GM23338 (cell line): ENCODE measurements around the gene PPFIA1. TPM values are rescaled to one million over a fixed set of nuclear protein-coding genes. Genes with fewer than 3 reads are reported as not detected.

Experiments used
- ATAC-seq: fragments of 200-7000 bp; cut with Tn5 transposase; 3 replicates; pipeline ENCODE4 v1.9.1; 2020
- DNase-seq: peaks from one replicate; pipeline ENCODE4 v3.0.0-alpha.2; 2015; ENCODE audit warnings: low spot score
- H2AFZ ChIP-seq: fragments of 200-600 bp; sonication (generic); 2 replicates; pipeline ENCODE4 v1.8.0; 2016; ENCODE audit warnings: antibody characterized with exemption, mild to moderate bottlenecking, moderate library complexity
- H3F3A ChIP-seq: fragments of 200-600 bp; sonication (generic); replicated peaks from 2 replicates; pipeline ENCODE4 v1.8.0; 2017; ENCODE audit warnings: antibody characterized with exemption, mixed run types, low read depth
- H3K27ac ChIP-seq: fragments of 200-600 bp; sonication (generic); 2 replicates; pipeline ENCODE4 v1.6.1; 2016; ENCODE audit warnings: low read depth
- H3K27me3 ChIP-seq: fragments of 200-600 bp; sonication (generic); 2 replicates; pipeline ENCODE4 v1.8.0; 2016; ENCODE audit warnings: mild to moderate bottlenecking, mixed run types, moderate library complexity; ENCODE audit not compliant: insufficient read depth
- H3K36me3 ChIP-seq: fragments of 200-600 bp; sonication (generic); 2 replicates; pipeline ENCODE4 v1.8.0; 2016; ENCODE audit warnings: mild to moderate bottlenecking; ENCODE audit not compliant: insufficient read depth
- H3K4me1 ChIP-seq: fragments of 200-600 bp; sonication (generic); 2 replicates; pipeline ENCODE4 v1.8.0; 2016; ENCODE audit warnings: mild to moderate bottlenecking, moderate library complexity; ENCODE audit not compliant: insufficient read depth
- H3K4me2 ChIP-seq: fragments of 200-600 bp; sonication (generic); 2 replicates; pipeline ENCODE4 v1.7.1; 2017; ENCODE audit warnings: mixed run types
- H3K4me3 ChIP-seq: fragments of 200-600 bp; sonication (generic); 2 replicates; pipeline ENCODE4 v1.6.1; 2016; ENCODE audit warnings: mixed run types
- H3K79me2 ChIP-seq: fragments of 200-600 bp; sonication (generic); replicated peaks from 2 replicates; pipeline ENCODE4 v1.8.0; 2017; ENCODE audit warnings: mild to moderate bottlenecking; ENCODE audit not compliant: insufficient read depth
- H3K9me2 ChIP-seq: fragments of 200-600 bp; sonication (generic); 2 replicates; pipeline ENCODE4 v1.8.0; 2017; ENCODE audit not compliant: insufficient read depth
- H4K20me1 ChIP-seq: fragments of 200-600 bp; sonication (generic); replicated peaks from 2 replicates; pipeline ENCODE4 v1.8.0; 2017; ENCODE audit warnings: mild to moderate bottlenecking; ENCODE audit not compliant: insufficient read depth
- H3K27ac Mint-ChIP-seq: 2 replicates; pipeline ENCODE4 v1.8.0; 2020; ENCODE audit warnings: inconsistent platforms, mild to moderate bottlenecking, moderate library complexity, mixed read lengths
- H3K27me3 Mint-ChIP-seq: 3 replicates; pipeline ENCODE4 v1.8.0; 2022; ENCODE audit warnings: low read depth, mild to moderate bottlenecking, moderate library complexity, mixed read lengths, inconsistent platforms; ENCODE audit not compliant: insufficient read depth, poor library complexity
- H3K36me3 Mint-ChIP-seq: 3 replicates; pipeline ENCODE4 v1.8.0; 2021; ENCODE audit warnings: low read depth, mild to moderate bottlenecking, inconsistent platforms, moderate library complexity, mixed read lengths
- H3K4me1 Mint-ChIP-seq: 3 replicates; pipeline ENCODE4 v1.8.0; 2020; ENCODE audit warnings: mild to moderate bottlenecking, inconsistent platforms, mixed read lengths
- H3K4me3 Mint-ChIP-seq: 3 replicates; pipeline ENCODE4 v1.8.0; 2021; ENCODE audit warnings: moderate library complexity, mild to moderate bottlenecking, inconsistent platforms, mixed read lengths
- H3K9me3 Mint-ChIP-seq: 3 replicates; pipeline ENCODE4 v1.8.0; 2020; ENCODE audit warnings: moderate library complexity, mild to moderate bottlenecking, inconsistent platforms, mixed read lengths
- CREB1 ChIP-seq: fragments of 250-450 bp; sonication (Bioruptor Pico); IDR thresholded peaks from 2 replicates; pipeline ENCODE4 v1.5.0; 2020; ENCODE audit warnings: low read depth, mild to moderate bottlenecking, moderate library complexity
- EZH2 ChIP-seq: fragments of 200-600 bp; sonication (generic); IDR thresholded peaks from one replicate; pipeline ENCODE4 v1.8.0; 2017; ENCODE audit warnings: antibody characterized with exemption, mild to moderate bottlenecking, low read depth; ENCODE audit not compliant: unreplicated experiment
- EZH2phosphoT487 ChIP-seq: fragments of 200-600 bp; sonication (generic); IDR thresholded peaks from one replicate; pipeline ENCODE4 v1.8.1; 2018; ENCODE audit warnings: antibody characterized with exemption; ENCODE audit not compliant: unreplicated experiment
- JUNB ChIP-seq: IDR thresholded peaks from one replicate; pipeline ENCODE4 v1.6.1; 2016; ENCODE audit warnings: antibody characterized with exemption; ENCODE audit not compliant: unreplicated experiment
- NANOG ChIP-seq: IDR thresholded peaks from 2 replicates; pipeline ENCODE4 v1.6.1; 2016; ENCODE audit warnings: antibody characterized with exemption, borderline replicate concordance
- POLR2AphosphoS5 ChIP-seq: IDR thresholded peaks from 2 replicates; pipeline ENCODE4 v1.6.1; 2016; ENCODE audit warnings: antibody characterized with exemption, low read depth
- STAT1 ChIP-seq: IDR thresholded peaks from one replicate; pipeline ENCODE4 v1.6.1; 2016; ENCODE audit warnings: antibody characterized with exemption; ENCODE audit not compliant: unreplicated experiment
- ZNF114 ChIP-seq: fragments of 250-450 bp; sonication (Bioruptor Pico); IDR thresholded peaks from 2 replicates; pipeline ENCODE4 v1.5.0; 2020; ENCODE audit warnings: mild to moderate bottlenecking, moderate library complexity
- ZNF331 ChIP-seq: fragments of 250-450 bp; sonication (Bioruptor Pico); IDR thresholded peaks from 2 replicates; pipeline ENCODE4 v1.5.0; 2020; ENCODE audit warnings: low read depth, mild to moderate bottlenecking, moderate library complexity
- polyA plus RNA-seq: library from polyadenylated mRNA; unstranded; fragments of >200 nt; fragmentation: Nextera tagmentation; extraction: Ambion mirVana; gene quantifications from 2 replicates; pipeline ENCODE4 v1.2.1, GENCODE V29; 2016
- total RNA-seq: library from RNA; depleted of rRNA; stranded (reverse); fragments of >200 nt; shearing (Covaris generic); gene quantifications from 2 replicates; pipeline ENCODE4 v1.2.3, GENCODE V29; 2014
- TF ChIP-seq, protein P1 (sequence below), 2 experiments: fragments of 200-600 bp in 1 of 2; sonication (generic) in 1 of 2; conservative IDR thresholded peaks; 2 replicates each; pipeline versions ENCODE4 v1.5.1 to v1.6.1; 2016 to 2017; ENCODE audit warnings: antibody characterized with exemption in 2 of 2, low read depth in 2 of 2, mild to moderate bottlenecking in 2 of 2, moderate library complexity in 1 of 2
- TF ChIP-seq, protein P2 (sequence below): IDR thresholded peaks from 2 replicates; pipeline ENCODE4 v1.6.1; 2016; ENCODE audit warnings: antibody characterized with exemption
- TF ChIP-seq, protein P3 (sequence below): IDR thresholded peaks from one replicate; pipeline ENCODE4 v1.6.1; 2018; ENCODE audit warnings: antibody characterized with exemption; ENCODE audit not compliant: unreplicated experiment

The PPFIA1 gene
- total and polyA plus RNA-seq, 2 experiments from 2014 or later: 41.7 to 62.0 TPM

DNA sequence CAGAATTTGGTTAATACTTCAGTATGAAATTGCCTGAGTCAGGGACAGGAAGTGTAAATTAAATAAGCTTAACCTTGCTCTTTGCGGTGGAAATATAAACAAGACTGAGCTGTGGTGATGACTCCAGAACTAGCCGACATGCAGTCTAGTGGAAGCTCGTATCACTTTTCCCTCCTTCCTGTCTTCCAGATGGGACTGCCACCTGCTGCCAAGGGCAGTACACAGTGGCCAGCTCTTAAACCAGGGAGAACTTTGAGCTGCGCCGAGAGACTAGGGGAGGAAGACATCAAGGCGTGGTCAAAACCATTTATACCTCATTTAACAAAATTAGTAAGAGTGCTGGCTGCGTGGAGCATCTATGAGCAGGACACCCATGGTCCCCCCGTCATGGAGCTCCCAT is 96.6 kb downstream of the PPFIA1 start (continued):
- TF ChIP-seq, protein P1, sequence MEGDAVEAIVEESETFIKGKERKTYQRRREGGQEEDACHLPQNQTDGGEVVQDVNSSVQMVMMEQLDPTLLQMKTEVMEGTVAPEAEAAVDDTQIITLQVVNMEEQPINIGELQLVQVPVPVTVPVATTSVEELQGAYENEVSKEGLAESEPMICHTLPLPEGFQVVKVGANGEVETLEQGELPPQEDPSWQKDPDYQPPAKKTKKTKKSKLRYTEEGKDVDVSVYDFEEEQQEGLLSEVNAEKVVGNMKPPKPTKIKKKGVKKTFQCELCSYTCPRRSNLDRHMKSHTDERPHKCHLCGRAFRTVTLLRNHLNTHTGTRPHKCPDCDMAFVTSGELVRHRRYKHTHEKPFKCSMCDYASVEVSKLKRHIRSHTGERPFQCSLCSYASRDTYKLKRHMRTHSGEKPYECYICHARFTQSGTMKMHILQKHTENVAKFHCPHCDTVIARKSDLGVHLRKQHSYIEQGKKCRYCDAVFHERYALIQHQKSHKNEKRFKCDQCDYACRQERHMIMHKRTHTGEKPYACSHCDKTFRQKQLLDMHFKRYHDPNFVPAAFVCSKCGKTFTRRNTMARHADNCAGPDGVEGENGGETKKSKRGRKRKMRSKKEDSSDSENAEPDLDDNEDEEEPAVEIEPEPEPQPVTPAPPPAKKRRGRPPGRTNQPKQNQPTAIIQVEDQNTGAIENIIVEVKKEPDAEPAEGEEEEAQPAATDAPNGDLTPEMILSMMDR (conservative IDR thresholded peaks at IDR 0.05; ENCODE audit: low read depth in 2 of 2): no peak

DNA sequence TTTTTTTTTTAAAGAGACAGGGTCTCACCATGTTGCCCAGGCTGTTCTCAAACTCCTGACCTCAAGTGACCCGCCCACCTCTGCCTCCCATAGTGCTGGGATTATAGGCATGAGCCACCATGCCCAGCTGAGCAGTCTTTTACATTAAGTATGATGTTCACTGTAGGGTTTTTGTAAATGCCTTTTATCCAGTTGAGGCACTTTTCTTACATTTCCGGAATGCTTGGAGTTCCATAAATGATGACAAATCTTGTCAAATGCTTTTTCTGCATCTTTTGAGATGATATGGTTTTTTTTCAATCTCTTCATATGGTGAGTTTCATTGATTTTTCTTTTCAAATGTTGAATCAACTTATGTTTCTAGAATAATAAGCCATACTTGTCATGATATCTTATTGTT is 98.5 kb downstream of the PPFIA1 start:
- peaks cover 49% of the 10 kb centered on the region for H3K36me3 Mint-ChIP-seq
- no peaks in the 10 kb centered on the region for H3K4me1 Mint-ChIP-seq
- Histone ChIP-seq H3K9me2 (no peaks in the 10 kb centered on the region), H3K27ac (no peak overlapping the region), H3K27me3 (no peaks in the 10 kb centered on the region), H3K79me2 (peaks cover 14% of the 10 kb centered on the region), H3K36me3 (peaks cover 25% of the 10 kb centered on the region), H3K4me1 (no peaks in the 10 kb centered on the region), H4K20me1 (peaks cover 3% of the 10 kb centered on the region; the same call in 1 of the 2 replicates), H2AFZ (no peak overlapping the region), H3K4me2 (no peak overlapping the region), H3K4me3 (no peak overlapping the region), H3F3A (no peaks in the 10 kb centered on the region)
- ATAC-seq (no peak), DNase-seq (no peak)
- TF ChIP-seq STAT1 (no peak), NANOG (no peak), ZNF114 (CRISPR knock-in tag) (no peak), EZH2phosphoT487 (no peak), POLR2AphosphoS5 (no peak), EZH2 (no peak), ZNF331 (CRISPR knock-in tag) (no peak), CREB1 (CRISPR knock-in tag) (no peak), JUNB (no peak)
- TF ChIP-seq, protein P2, sequence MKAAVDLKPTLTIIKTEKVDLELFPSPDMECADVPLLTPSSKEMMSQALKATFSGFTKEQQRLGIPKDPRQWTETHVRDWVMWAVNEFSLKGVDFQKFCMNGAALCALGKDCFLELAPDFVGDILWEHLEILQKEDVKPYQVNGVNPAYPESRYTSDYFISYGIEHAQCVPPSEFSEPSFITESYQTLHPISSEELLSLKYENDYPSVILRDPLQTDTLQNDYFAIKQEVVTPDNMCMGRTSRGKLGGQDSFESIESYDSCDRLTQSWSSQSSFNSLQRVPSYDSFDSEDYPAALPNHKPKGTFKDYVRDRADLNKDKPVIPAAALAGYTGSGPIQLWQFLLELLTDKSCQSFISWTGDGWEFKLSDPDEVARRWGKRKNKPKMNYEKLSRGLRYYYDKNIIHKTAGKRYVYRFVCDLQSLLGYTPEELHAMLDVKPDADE: no peak
- TF ChIP-seq, protein P1 (conservative IDR thresholded peaks at IDR 0.05; ENCODE audit: low read depth in 2 of 2): no peak
- TF ChIP-seq, protein P3, sequence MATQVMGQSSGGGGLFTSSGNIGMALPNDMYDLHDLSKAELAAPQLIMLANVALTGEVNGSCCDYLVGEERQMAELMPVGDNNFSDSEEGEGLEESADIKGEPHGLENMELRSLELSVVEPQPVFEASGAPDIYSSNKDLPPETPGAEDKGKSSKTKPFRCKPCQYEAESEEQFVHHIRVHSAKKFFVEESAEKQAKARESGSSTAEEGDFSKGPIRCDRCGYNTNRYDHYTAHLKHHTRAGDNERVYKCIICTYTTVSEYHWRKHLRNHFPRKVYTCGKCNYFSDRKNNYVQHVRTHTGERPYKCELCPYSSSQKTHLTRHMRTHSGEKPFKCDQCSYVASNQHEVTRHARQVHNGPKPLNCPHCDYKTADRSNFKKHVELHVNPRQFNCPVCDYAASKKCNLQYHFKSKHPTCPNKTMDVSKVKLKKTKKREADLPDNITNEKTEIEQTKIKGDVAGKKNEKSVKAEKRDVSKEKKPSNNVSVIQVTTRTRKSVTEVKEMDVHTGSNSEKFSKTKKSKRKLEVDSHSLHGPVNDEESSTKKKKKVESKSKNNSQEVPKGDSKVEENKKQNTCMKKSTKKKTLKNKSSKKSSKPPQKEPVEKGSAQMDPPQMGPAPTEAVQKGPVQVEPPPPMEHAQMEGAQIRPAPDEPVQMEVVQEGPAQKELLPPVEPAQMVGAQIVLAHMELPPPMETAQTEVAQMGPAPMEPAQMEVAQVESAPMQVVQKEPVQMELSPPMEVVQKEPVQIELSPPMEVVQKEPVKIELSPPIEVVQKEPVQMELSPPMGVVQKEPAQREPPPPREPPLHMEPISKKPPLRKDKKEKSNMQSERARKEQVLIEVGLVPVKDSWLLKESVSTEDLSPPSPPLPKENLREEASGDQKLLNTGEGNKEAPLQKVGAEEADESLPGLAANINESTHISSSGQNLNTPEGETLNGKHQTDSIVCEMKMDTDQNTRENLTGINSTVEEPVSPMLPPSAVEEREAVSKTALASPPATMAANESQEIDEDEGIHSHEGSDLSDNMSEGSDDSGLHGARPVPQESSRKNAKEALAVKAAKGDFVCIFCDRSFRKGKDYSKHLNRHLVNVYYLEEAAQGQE: no peak
- H3K9me3 Mint-ChIP-seq: no peaks in the 10 kb centered on the region; the same call in 2 of the 3 replicates
- H3K4me3 Mint-ChIP-seq: no peak overlapping the region
- no peak overlapping the region for H3K27ac Mint-ChIP-seq
- peaks cover 2% of the 10 kb centered on the region for H3K27me3 Mint-ChIP-seq
